ENCODE measurements around the gene SIRT5.

GRCh38 chr6:13643125-13643524 is 68.7 kb downstream of the SIRT5 start:
- TF ChIP-seq POLR2A (IDR thresholded peaks at IDR 0.05), result no peak
- no peak for TF ChIP-seq CTCF (IDR thresholded peaks at IDR 0.05)

Measured in thyroid gland (tissue), 4 donors.